Activated T-cell treated with anti-CD3 and anti-CD28 coated beads, Interleukin-2, amount 50 U/mL, for 4 hours (primary cell): ENCODE data around the gene DENND1A. TPM values are rescaled to one million over a fixed set of nuclear protein-coding genes. Genes with fewer than 3 reads are reported as not detected.

Source experiments
- ATAC-seq, 2 donors: fragments of 200-7000 bp; cut with Tn5 transposase; one replicate each; pipeline ENCODE4 v1.10.0; 2021
- DNase-seq: peaks from one replicate; pipeline ENCODE4 v3.0.0-alpha.2; 2020
- H3K27me3 Mint-ChIP-seq: one replicate; pipeline ENCODE4 v1.8.0; 2021; ENCODE audit warnings: low read depth, mixed read lengths
- H3K36me3 Mint-ChIP-seq: one replicate; pipeline ENCODE4 v1.8.0; 2022; ENCODE audit warnings: mixed read lengths; ENCODE audit not compliant: insufficient read depth
- H3K4me1 Mint-ChIP-seq: one replicate; pipeline ENCODE4 v1.8.0; 2021; ENCODE audit warnings: low read depth, mixed read lengths
- H3K4me3 Mint-ChIP-seq: one replicate; pipeline ENCODE4 v1.8.0; 2021; ENCODE audit warnings: mild to moderate bottlenecking, moderate library complexity, mixed read lengths
- H3K9me3 Mint-ChIP-seq: one replicate; pipeline ENCODE4 v1.8.0; 2021; ENCODE audit warnings: mixed read lengths
- total RNA-seq, 3 donors: library from RNA; stranded (reverse); gene quantifications; one replicate each; pipeline ENCODE4 v1.2.1, GENCODE V29; 2021

The DENND1A gene
- total RNA-seq, 3 donors from 2014 or later: 15.5 to 21.7 (median 16.9) TPM

GRCh38 chr9:123629531-123629930, 300.4 kb downstream of the DENND1A start:
- Mint-ChIP-seq H3K4me3 (no peak overlapping the region), H3K36me3 (peaks cover 31% of the 10 kb centered on the region), H3K27me3 (no peaks in the 10 kb centered on the region), H3K9me3 (no peaks in the 10 kb centered on the region), H3K4me1 (peaks cover 3% of the 10 kb centered on the region)
- DNase-seq: no peak
- ATAC-seq: no peak

GRCh38 chr9:123622711-123623241, 307.1 kb downstream of the DENND1A start:
- ATAC-seq (no peak), DNase-seq (no peak)
- Mint-ChIP-seq H3K27me3 (no peaks in the 10 kb centered on the region), H3K36me3 (peaks cover 15% of the 10 kb centered on the region), H3K4me3 (no peak overlapping the region), H3K4me1 (no peaks in the 10 kb centered on the region), H3K9me3 (no peaks in the 10 kb centered on the region)

- Mint-ChIP-seq H3K36me3 (peaks cover 14% of the 10 kb centered on the region), H3K4me3 (no peak overlapping the region), H3K9me3 (no peaks in the 10 kb centered on the region), H3K4me1 (no peaks in the 10 kb centered on the region), H3K27me3 (no peaks in the 10 kb centered on the region)
- DNase-seq (no peak), ATAC-seq (no peak)
Measured at GRCh38 chr9:123620239-123620638, 309.7 kb downstream of the DENND1A start.

GRCh38 chr9:123617952-123618678, 311.8 kb downstream of the DENND1A start:
- no peaks in the 10 kb centered on the region for H3K4me1 Mint-ChIP-seq
- H3K4me3 Mint-ChIP-seq: no peak overlapping the region
- no peaks in the 10 kb centered on the region for H3K27me3 Mint-ChIP-seq
- ATAC-seq: no peak
- no peak for DNase-seq
- no peaks in the 10 kb centered on the region for H3K9me3 Mint-ChIP-seq
- H3K36me3 Mint-ChIP-seq: peaks cover 15% of the 10 kb centered on the region

GRCh38 chr9:123617286-123617685, 312.6 kb downstream of the DENND1A start:
- H3K4me1 Mint-ChIP-seq: no peaks in the 10 kb centered on the region
- DNase-seq (no peak), ATAC-seq (no peak)
- no peaks in the 10 kb centered on the region for H3K9me3 Mint-ChIP-seq
- peaks cover 13% of the 10 kb centered on the region for H3K36me3 Mint-ChIP-seq
- H3K27me3 Mint-ChIP-seq: no peaks in the 10 kb centered on the region
- no peak overlapping the region for H3K4me3 Mint-ChIP-seq

GRCh38 chr9:123616707-123617106, 313.2 kb downstream of the DENND1A start:
- Mint-ChIP-seq H3K4me1 (no peaks in the 10 kb centered on the region), H3K9me3 (no peaks in the 10 kb centered on the region), H3K4me3 (no peak overlapping the region), H3K27me3 (no peaks in the 10 kb centered on the region), H3K36me3 (peaks cover 13% of the 10 kb centered on the region)
- no peak for DNase-seq
- no peak for ATAC-seq

GRCh38 chr9:123615381-123615780, 314.5 kb downstream of the DENND1A start:
- no peak overlapping the region for H3K4me3 Mint-ChIP-seq
- H3K9me3 Mint-ChIP-seq: no peaks in the 10 kb centered on the region
- DNase-seq (no peak), ATAC-seq (no peak)
- no peaks in the 10 kb centered on the region for H3K4me1 Mint-ChIP-seq
- no peaks in the 10 kb centered on the region for H3K27me3 Mint-ChIP-seq
- H3K36me3 Mint-ChIP-seq: peaks cover 10% of the 10 kb centered on the region

- H3K4me1 Mint-ChIP-seq: no peaks in the 10 kb centered on the region
- no peak for ATAC-seq
Measured at GRCh38 chr9:123614306-123615263, 315.3 kb downstream of the DENND1A start.

GRCh38 chr9:123611226-123611625, 318.7 kb downstream of the DENND1A start:
- Mint-ChIP-seq H3K4me3 (no peak overlapping the region), H3K27me3 (no peaks in the 10 kb centered on the region), H3K9me3 (no peaks in the 10 kb centered on the region), H3K4me1 (no peaks in the 10 kb centered on the region), H3K36me3 (peaks cover 13% of the 10 kb centered on the region)
- ATAC-seq (no peak), DNase-seq (no peak)

More at GRCh38 chr9:123614306-123615263, 315.3 kb downstream of the DENND1A start:
- Mint-ChIP-seq H3K36me3 (peaks cover 10% of the 10 kb centered on the region), H3K27me3 (no peaks in the 10 kb centered on the region), H3K9me3 (no peaks in the 10 kb centered on the region), H3K4me3 (no peak overlapping the region)
- DNase-seq: no peak

- Mint-ChIP-seq H3K4me3 (no peak overlapping the region), H3K4me1 (no peaks in the 10 kb centered on the region), H3K27me3 (no peaks in the 10 kb centered on the region), H3K9me3 (no peaks in the 10 kb centered on the region), H3K36me3 (peaks cover 12% of the 10 kb centered on the region)
- ATAC-seq (no peak), DNase-seq (no peak)
Measured at GRCh38 chr9:123609844-123610243, 320.1 kb downstream of the DENND1A start.

GRCh38 chr9:123608104-123608503, 321.8 kb downstream of the DENND1A start:
- ATAC-seq (no peak), DNase-seq (no peak)
- H3K36me3 Mint-ChIP-seq: peaks cover 12% of the 10 kb centered on the region
- H3K9me3 Mint-ChIP-seq: no peaks in the 10 kb centered on the region
- H3K4me3 Mint-ChIP-seq: no peak overlapping the region
- H3K27me3 Mint-ChIP-seq: no peaks in the 10 kb centered on the region
- H3K4me1 Mint-ChIP-seq: no peaks in the 10 kb centered on the region

GRCh38 chr9:123607479-123607878, 322.4 kb downstream of the DENND1A start:
- H3K27me3 Mint-ChIP-seq: no peaks in the 10 kb centered on the region
- H3K9me3 Mint-ChIP-seq: no peaks in the 10 kb centered on the region
- H3K4me3 Mint-ChIP-seq: no peak overlapping the region
- DNase-seq: no peak
- no peak for ATAC-seq
- H3K36me3 Mint-ChIP-seq: peaks cover 14% of the 10 kb centered on the region
- no peaks in the 10 kb centered on the region for H3K4me1 Mint-ChIP-seq

GRCh38 chr9:123606141-123606540, 323.8 kb downstream of the DENND1A start:
- no peak for DNase-seq
- no peak for ATAC-seq
- H3K9me3 Mint-ChIP-seq: no peaks in the 10 kb centered on the region
- H3K4me3 Mint-ChIP-seq: no peak overlapping the region
- H3K4me1 Mint-ChIP-seq: no peaks in the 10 kb centered on the region
- H3K36me3 Mint-ChIP-seq: peaks cover 14% of the 10 kb centered on the region
- no peaks in the 10 kb centered on the region for H3K27me3 Mint-ChIP-seq

GRCh38 chr9:123605286-123605685, 324.6 kb downstream of the DENND1A start:
- DNase-seq: no peak
- peaks cover 16% of the 10 kb centered on the region for H3K36me3 Mint-ChIP-seq
- H3K4me3 Mint-ChIP-seq: no peak overlapping the region
- H3K4me1 Mint-ChIP-seq: no peaks in the 10 kb centered on the region
- no peaks in the 10 kb centered on the region for H3K27me3 Mint-ChIP-seq
- no peak for ATAC-seq
- no peaks in the 10 kb centered on the region for H3K9me3 Mint-ChIP-seq
